HG02678 (cell line): ENCODE measurements around the gene ATG7.

Source experiments
- ATAC-seq: cut with Tn5 transposase; IDR thresholded peaks from one replicate; pipeline ENCODE4 v1.9.1; 2021; ENCODE audit warnings: mild to moderate bottlenecking, moderate library complexity; ENCODE audit not compliant: unreplicated experiment

ATG7 gene

DNA sequence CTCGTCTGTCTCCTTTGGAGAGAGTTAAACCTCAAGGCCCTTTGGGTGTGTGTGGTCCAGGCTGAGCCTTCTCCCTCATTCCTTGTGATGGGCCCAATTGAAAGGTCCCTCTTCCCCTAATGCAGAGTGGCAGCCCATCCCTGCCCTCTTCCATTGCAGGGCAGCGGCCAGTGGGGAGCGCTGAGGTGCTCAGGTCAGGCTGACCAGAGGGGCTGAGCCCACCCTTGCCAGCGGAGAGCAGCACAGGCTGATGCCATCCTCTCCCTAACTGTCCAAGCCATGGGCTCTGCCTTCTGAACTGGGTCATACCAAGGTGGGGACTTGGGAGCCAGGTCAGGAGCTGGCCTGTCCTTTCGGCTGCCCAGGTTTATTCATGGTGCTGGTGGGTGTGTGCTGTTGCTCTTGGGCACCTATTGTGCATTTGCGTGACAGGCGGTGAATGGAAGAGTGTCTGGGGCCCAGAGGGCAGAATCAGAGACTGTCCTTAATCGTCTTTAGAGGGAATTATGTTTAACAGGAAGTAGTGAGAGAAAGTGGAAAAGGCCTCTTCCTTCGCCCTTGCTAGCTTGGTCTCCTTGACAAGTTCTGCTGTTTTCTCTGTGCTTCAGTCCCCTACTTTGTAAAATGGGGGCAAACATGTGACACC, 274.6 kb downstream of the ATG7 start:
- ATAC-seq: no peak

DNA sequence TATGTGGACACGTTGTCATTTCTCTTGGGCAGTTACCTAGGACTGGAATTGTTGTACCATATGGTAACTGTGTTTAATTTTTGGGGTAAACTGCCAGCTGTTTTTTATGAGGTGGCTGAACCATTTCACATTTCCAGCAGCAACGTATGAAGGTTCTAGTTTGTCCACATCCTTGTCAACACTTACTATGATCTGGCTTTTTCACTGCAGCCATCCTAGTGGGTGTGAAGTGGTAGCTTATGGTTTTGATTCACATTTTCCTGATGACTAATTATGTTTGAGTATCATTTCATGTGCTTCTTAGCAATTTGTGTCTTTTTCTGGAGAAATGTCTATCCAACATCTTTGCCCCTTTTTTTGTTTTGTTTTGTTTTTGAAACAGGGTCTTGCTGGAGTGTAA, 275.3 kb downstream of the ATG7 start:
- no peak for ATAC-seq

DNA sequence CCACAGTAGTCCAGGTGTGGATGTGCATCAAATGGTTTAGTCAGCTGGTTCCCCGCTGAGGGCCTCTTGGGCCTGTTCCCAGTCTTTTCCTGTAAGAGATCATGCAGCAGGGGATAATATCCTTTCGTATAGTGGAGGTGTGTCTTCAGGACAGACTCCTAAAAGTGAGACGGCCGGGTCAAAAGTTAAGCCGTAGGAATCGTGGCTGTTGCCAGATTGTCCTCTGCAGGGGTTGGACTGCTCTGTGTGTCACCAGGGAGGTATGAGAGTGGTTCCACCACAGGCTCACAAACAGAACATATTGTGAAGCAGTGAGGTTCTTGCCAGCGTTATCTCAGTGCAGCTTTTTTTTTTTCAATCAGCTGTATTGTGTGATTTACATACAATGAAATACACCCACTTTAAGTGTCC, 276.5 kb downstream of the ATG7 start:
- ATAC-seq: no peak

DNA sequence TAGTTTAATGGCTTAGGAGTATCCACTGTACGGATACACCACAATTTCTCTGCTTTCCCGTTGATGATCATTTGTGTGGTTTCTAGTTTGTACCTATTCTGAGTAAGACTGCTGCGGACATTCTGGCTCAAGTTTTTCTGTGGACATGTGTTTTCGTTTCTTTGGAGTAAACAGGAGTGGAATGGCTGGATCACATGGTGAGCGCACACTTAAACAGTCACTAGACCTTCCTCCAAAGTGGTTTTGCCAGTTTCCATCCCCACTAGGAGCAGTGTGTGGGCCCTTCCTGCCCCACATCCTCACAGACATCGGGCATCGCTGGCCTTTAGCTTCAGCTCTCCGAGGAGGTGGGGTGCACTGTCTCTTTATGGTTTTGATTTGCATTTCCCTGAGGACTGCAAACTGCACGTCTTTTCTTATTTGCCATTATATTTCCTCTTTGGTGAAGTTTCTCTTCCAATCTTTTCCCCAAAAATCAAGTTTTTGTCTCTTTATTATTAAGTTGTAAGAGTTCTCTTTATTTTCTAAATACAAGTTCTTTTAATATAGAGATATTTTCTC, 277.5 kb downstream of the ATG7 start:
- ATAC-seq: no peak

DNA sequence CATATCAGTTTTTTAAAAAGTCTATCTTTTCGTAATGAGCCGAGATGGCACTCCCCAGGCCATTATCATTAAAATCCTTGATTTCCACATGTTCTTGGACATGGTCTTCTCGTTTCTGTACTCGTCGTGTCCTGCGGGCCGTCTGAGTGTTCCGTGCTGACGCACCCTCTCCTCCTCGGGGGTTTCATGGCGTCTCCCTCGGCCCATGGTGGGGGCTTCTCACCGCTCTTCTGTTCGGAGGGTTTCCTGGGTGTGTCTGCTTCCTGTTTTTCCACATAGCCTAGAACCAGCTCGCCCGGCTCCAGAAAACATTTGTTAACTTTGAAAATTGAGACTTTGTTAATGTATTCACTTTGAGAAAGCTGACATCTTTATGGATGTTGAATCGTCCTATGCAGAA, 278.8 kb downstream of the ATG7 start:
- no peak for ATAC-seq

DNA sequence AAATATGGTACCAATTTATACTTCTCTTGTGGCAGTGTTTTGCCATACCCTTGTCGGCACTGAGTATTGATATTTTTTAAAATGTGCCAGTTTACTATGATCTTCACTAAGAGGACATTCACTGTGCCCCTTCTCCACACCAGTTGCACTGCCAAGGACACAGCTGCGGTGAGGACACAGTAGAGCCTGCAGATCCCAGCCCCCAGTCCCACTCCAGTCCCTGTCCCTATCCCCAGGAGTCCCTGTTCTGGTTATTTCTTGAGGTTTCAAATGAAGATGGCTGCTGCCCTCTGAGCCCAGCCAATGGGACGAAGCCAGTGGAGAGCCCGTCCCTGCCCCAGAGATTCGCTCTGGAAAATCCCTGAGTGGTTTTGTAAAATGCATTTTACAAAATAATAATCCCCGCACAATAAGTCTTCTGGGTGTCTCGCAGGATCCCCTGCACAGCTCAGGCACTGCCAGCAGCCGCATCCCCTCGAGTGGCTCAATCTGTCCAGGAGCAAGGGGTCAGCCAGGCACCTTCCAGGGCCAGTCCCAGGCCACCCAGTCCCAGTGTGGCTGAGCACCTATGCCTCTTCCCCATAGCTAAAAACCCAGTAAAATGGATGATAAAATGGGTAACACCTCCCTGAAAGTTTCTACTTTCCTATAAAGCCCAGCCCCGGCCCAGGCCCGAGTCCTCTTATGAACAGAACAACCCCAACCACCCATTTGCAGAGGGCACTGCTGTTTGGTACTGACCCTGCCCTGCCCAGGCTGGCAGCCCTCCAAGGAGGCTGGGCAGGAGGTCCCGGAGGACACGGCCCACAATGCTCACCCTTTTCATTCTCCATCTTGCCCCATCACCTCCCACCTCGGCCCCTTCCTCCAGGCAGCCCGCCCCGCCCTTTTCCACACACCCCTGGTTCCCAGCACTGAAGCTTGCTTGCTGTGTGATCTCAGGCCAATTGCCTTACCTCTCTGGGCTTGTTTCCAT, 280.4 kb downstream of the ATG7 start:
- ATAC-seq: no peak

DNA sequence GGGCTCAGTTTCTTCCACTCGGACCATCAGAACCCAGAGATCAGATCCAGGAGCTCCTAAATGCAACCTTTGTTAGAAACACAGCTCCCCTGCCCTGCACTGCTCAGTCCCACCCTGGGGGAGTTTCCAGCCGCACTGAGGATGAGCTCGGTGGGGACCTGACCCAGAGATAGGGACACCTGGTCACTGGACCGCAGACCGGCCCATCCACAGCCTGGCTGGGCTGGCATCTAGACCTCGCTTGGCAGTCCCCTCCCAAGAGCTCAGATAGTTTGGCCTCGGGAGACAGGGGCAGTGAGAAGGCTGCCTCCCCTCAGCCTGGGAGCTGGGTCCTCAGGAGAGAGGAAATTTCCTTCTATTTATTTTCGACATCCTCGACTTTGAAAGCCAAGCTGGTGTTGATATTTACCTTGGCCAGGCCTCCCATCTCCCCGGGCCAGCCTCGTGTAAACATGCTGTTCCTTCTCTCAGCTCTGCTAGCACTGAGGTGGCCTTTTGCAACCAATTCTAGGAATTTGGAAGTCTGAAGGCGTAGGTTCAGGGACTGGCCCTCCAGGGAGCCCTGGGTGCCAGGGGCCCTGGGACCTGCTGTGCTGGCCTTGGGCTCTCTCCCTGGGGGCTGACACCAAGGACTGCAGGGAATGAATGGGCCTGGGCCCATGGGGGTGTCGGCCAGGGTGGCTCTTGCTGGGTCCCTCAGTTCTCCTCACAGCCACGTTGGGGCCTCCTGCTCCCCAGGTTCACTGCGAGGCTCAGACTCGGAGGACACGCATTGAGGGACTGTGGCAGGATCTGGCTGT, 281.4 kb downstream of the ATG7 start:
- no peak for ATAC-seq

DNA sequence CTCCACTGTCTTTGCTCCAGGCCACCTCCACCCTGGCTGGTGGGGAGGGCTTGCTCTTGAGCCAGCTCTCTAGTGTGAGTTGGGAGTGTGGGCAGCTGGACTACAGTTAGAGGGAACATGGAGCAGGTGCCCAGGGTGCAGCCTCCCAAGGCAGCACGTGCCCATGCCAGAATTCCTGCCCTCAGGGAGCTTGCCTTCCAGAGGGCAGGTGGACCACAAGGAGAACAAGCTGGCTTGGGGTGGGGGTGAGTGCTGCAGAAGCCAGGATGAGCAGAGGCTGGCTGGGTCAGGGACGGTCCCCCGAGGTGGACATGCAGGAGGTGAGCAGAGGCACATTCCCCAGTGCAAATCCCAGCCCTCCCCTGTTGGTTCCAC, 282.0 kb downstream of the ATG7 start:
- ATAC-seq: no peak

DNA sequence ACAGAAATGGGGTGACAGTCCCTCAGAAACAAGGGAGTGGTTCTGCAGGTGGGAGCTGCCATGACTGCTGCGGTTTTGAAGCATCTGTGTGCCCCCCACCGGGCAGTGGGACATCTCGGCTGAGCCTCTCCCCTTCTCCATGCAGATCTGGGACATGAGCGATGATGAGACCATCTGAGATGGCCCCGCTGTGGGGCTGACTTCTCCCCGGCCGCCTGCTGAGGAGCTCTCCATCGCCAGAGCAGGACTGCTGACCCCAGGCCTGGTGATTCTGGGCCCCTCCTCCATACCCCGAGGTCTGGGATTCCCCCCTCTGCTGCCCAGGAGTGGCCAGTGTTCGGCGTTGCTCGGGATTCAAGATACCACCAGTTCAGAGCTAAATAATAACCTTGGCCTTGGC, 282.5 kb downstream of the ATG7 start:
- ATAC-seq: no peak

DNA sequence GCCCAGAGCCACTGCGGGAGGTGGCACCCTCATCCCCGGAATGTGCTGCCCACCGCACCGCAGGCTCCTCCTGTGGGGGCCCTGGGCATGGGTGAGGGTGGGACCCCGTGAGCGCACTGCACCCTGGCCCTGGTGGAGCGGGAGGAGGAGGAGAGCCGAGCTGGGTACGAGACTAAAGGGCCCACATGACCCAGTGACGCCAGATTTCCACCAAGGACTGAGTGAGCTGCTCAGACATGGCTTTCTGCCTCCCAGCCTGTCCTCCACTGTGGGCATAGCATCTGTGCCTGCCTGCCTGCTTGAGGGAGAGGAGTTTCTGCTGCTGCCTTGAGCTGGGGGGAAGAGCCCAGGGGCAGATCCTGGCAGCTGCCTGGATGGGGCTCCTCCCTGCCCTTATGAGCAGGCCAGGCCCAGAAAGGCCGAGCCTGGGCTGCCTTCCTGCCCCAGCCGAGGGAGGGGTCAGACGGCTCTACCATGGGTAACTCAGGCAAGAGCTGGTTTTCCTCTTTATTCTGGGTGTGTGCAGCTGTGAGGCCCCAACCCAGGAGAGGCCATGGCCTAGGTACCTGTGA, 283.1 kb downstream of the ATG7 start:
- no peak for ATAC-seq

DNA sequence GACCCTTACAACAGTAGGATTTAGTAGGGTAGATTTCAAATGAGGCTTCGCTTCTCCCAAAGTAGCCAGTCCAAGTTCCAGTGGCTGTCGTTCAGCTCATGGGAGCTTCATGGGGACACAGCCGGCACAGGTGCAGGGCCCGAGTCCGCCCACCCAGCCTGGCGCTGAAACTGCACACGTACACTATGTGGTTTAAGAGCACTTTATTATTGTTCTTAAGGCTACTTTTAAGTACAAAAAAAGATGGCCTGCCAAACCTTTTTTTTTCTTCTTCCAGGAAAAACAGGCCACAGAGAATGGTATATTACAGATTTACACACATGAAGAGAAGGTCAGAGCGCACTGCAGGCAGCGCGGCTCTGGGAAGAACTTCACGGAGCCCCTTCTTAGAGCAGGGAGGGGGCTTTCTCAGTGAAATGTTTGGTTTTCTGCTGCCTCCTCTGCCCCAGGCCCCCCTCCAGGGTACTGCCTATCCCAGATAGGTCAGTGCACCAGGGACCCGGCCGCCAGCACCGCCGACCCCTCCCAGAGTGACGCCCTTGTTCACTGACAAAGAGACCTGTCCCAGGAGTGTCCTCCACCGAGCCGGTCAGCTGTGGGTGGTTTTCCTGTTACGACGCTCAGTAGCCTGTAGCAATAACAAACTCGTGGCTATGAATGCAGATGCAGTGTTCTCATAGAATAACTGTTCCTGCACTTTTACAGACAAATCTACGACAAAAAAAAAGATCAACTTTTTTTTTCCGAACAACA, 283.9 kb downstream of the ATG7 start:
- ATAC-seq: no peak

DNA sequence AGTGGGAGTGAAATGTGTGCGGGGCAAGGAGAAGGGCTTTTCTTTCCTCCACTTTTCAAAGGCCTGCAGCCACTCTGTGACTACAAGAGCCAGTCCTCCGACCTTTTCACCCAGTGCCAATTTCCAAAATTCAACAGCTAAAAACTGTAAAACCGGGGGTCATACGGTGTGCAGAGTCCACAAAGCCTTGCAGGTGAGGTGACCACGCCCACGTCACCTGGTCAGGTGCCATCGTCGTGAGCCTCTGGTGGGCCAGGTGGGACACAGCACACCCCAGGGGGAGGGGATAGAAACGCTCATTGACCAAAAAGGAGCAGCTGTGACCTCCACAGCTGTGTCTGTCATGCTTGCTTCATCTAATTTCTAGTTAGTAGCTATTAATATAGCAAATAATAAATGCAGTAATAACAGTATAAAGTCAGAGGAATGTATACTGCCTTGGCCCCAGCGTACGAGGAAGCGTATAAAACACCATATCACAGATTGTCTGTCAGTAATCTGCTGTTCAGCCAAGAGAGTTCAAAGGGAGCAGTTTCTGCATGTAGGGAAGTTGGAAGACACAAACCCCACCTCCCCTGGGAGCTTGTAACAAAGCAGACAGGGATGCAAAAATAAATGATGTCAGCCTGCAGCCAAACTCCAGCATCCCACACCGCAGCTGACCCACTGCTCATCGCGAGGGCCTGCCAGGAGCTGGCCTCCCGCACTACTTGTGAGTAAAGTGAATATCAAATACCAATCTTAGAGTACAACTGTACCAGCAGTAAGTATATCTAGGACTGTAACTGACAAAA, 284.9 kb downstream of the ATG7 start:
- no peak for ATAC-seq

DNA sequence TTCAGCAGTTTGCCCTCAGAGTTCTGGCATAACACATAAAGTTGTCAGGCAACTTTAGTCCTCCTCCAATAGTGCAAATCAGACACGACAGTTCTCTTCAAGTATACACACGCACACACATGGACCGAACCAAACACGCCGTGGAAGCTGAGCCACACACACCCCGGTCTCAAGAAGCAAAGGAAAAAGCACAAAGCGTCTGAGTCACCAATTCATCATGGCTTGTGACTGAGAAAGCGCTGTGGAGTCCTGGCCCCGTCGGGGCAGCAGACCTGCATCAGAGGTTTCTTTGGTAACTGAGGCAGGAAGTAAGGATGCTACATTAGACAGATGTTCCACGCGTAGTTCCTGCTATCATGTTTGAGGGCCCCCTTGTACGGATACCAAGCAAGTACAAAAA, 285.8 kb downstream of the ATG7 start:
- ATAC-seq: no peak

DNA sequence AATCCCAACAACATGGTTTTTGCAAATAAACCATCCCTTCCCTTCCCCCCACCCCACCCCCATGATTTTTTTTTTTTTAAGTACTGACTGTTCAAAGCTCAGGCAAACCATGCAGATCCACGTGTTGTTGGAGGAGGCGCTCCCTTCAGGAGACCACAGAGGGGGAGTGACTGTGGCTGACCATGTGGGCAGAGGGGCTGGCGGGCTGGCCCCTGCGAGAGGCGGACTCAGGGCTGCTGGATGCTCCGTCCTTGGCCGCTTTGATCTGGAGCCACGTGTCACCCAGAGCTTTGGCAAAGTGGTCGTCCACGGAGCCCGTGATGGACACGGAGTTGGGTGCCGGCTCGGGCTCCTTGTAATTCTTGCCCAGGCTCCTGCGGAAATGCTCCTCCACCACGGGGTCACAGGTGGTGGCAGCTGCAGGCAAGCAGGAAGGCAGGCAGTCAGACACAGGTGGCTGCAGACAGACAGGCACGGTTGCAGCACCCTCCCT, 286.3 kb downstream of the ATG7 start:
- no peak for ATAC-seq

DNA sequence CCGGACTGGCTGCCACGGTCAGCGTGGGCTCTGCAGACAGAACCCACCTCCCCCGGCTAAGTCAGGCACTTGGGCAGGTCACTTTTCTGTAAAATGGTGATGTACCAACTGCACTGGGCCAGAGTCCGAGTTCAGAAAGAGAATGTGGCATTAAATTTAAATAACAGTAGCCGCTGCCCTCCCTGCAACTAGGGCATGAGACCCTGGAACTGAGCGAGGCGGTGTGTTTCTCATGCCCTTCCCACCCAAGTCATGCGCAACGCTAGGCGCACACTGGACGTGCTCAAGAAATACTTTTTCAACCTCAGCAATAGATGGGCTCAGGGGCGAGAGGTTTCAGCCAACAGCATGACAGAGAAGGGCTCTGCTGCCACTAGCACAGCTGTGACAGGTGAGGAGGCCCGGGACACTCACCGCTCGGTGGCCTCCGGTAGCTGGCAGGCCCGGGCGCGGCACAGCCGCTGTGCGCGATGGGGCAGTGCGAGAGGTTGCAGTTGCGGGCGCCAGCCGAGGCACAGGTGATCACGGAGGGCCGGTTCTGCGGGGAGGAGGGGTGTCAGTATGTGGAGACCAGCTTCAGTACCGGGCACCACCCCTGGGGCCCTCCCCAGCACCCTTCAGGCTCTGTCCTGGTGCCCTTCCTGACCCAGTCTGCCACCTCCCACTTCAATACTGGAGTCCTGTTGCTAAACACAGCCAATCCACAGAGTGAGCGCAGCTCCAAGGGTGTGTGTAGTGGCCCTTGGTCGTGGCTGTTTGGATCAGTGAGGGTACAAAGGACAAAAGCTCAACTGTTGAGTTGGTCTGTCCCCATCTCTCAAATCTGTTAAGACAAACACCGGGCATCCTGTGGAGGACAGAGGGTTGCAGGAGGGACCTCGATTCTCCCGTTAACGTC, 287.0 kb downstream of the ATG7 start:
- no peak for ATAC-seq

DNA sequence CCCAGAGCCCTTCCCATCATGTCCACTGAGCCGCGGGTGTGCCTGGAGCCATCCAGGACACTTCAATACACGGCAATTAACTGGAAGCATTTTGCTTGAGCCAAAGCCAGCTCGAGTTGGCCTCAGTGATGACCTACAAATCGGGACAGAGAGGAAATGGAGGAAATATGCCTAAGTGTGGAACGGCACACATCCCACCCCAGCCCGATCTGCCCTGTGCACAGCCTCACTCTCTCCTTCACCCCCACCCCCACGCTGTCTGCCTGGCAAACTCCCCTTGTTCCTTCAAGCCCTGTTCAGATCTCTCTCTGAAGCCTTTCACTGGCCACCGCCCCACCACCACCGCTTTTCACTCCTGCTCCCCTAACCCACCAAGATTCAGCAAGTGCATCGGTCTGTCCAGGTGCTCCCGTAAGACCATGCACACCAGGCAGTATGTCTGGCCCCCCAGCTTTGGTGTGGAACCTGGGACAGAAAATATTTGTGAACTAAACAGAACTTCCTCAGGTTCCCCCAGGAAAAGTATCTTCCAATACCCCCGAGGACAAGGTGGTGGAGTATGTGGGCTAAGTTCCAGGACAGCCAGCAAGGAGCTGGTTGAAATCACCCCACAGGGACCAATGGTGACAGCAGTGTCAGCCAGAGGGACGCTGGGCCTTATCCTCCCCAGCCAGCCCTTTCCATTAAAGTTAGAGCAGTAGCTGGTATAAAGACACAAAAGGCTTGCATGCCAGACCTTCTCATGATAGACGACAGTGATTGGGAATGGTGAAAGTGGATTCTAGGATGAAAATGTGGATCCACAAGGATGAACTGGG, 287.8 kb downstream of the ATG7 start:
- no peak for ATAC-seq

DNA sequence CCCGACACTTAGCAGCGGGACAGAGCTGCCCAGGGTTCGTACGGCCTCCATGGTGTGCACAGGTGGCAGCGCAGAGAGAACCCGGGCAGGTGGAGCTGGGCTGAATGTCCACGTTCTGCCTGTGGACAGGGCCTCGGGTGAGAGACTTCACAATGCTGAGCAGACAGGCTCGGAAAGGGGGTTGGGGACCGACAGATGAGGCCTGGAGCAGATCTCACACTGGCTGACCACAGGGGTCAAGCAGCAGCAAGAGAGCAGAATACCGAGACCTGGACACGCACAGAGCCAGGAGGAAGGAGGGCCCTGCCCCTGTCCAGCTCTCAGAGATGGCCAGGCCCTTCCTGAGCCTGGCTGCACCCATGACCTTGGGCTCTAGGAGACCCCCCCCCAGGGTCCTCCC, 288.5 kb downstream of the ATG7 start:
- no peak for ATAC-seq
